Measurements from ENCODE around the gene TNNI2. TPM values are rescaled to one million over a fixed set of nuclear protein-coding genes. Genes with fewer than 3 reads are reported as not detected.

The TNNI2 gene
- total and polyA plus RNA-seq, 2 donors (not counting 3 experiments of a cell fraction or from before 2014, with no cell fraction given) = not detected

- dilution Hi-C loops (cut with MboI; ENCODE audit: extremely low pct_ligation_motif_present, low sequenced_read_pairs) = no loop called here
- no TSS peak for BruUV-seq (replicated peaks)
- CTCF ChIA-PET = interaction anchor here (2.2 kb wide), 1 partner anchor 8 kb away, joined by 15 read pairs; no protein-coding TSS in a partner anchor
- no peak for DNase-seq (ENCODE audit: low read depth, low spot score)
- no peaks in the 10 kb centered on the region for H3K9me1 ChIP-seq (replicated peaks; ENCODE audit: control insufficient read depth, extremely low read depth, insufficient read depth, low read length)
- no peak overlapping the region for H3K27ac ChIP-seq (ENCODE audit: insufficient read depth, low read depth, low read length)
- H3K9me3 ChIP-seq (replicated peaks; ENCODE audit: control insufficient read depth, insufficient read depth, low read length) = no peaks in the 10 kb centered on the region
- H3K9ac ChIP-seq (replicated peaks; ENCODE audit: extremely low read depth, insufficient read depth, low read length) = no peak overlapping the region
- no peaks in the 10 kb centered on the region for H3K27me3 ChIP-seq (ENCODE audit: control insufficient read depth in 2 of 2, insufficient read depth in 2 of 2, low read length in 2 of 2)
- H3K4me1 ChIP-seq (ENCODE audit: control insufficient read depth, extremely low read depth, insufficient read depth, low read length) = no peaks in the 10 kb centered on the region
- POLR2A ChIA-PET = no interaction called here
- H3K4me2 ChIP-seq (ENCODE audit: insufficient read depth, low read length) = no peak overlapping the region
- TF ChIP-seq GATA2 (IDR thresholded peaks at IDR 0.05; ENCODE audit: insufficient read depth, insufficient read length, low read depth, low read length) = no peak
- H3K4me3 ChIP-seq (replicated peaks in 1 of 3; ENCODE audit: insufficient read depth in 1 of 3, low read depth in 1 of 3, low read length in 3 of 3) = no peak overlapping the region
- no peaks in the 10 kb centered on the region for H3K79me2 ChIP-seq (ENCODE audit: control insufficient read depth, insufficient read depth, low read length)
- intact Hi-C loops (cut with micrococcal nuclease) = no loop called here
- FAIRE-seq = no peak
- no peaks in the 10 kb centered on the region for H4K20me1 ChIP-seq (replicated peaks; ENCODE audit: control insufficient read depth, extremely low read depth, insufficient read depth, low read length)
- H2AFZ ChIP-seq (ENCODE audit: low read depth, low read length) = no peak overlapping the region
- no peaks in the 10 kb centered on the region for H3K36me3 ChIP-seq (ENCODE audit: control insufficient read depth in 2 of 2, extremely low read depth in 1 of 2, insufficient read depth in 2 of 2, low read length in 2 of 2)
Observed at GRCh38 chr11:1889941-1890855, 51.4 kb downstream of the TNNI2 start.

Small RNAs within 50 kb of the gene (microRNA-seq; reads per million reads assigned to microRNA genes)
- gene MIR4298 (ENCODE audit: borderline number of aligned reads, borderline replicate concordance) = not detected
- gene MIR7847 (ENCODE audit: borderline number of aligned reads, borderline replicate concordance) = not detected

Small RNAs within 50 kb of the gene (small RNA-seq; reads per million reads assigned to genes)
- gene AC051649.1 (ENCODE audit: insufficient read depth, insufficient read length, low read depth, low replicate concordance) (not detected), gene MIR4298 (ENCODE audit: insufficient read depth, insufficient read length, low read depth, low replicate concordance) (not detected)

Other genes with a start within 250 kb of the TNNI2 start
- gene KRTAP5-2, start 240.7 kb upstream of the TNNI2 start, total RNA-seq = not detected in 2 replicates
- gene KRTAP5-2, start 240.7 kb upstream of the TNNI2 start, polyA plus RNA-seq = not detected in 2 replicates
- gene KRTAP5-3, start 230.5 kb upstream of the TNNI2 start, total RNA-seq = not detected in 2 replicates
- not detected in 2 replicates for gene KRTAP5-3, start 230.5 kb upstream of the TNNI2 start, polyA plus RNA-seq
- gene KRTAP5-4, start 216.8 kb upstream of the TNNI2 start, total RNA-seq = not detected in 2 replicates
- not detected in 2 replicates for gene KRTAP5-4, start 216.8 kb upstream of the TNNI2 start, polyA plus RNA-seq
- gene KRTAP5-5, start 209.2 kb upstream of the TNNI2 start, total RNA-seq = not detected in 2 replicates
- gene KRTAP5-5, start 209.2 kb upstream of the TNNI2 start, polyA plus RNA-seq = not detected in 2 replicates
- gene KRTAP5-6, start 141.8 kb upstream of the TNNI2 start, total RNA-seq = not detected in 2 replicates
- gene KRTAP5-6, start 141.8 kb upstream of the TNNI2 start, polyA plus RNA-seq = not detected in 2 replicates
- gene IFITM10, start 88.4 kb upstream of the TNNI2 start, total RNA-seq = 0.62 and 0.66 TPM in 2 replicates
- gene IFITM10, start 88.4 kb upstream of the TNNI2 start, polyA plus RNA-seq = 0.04 and 0.08 TPM in 2 replicates
- 197 and 215 TPM in 2 replicates for gene CTSD, start 75.1 kb upstream of the TNNI2 start, total RNA-seq
- 248 and 344 TPM in 2 replicates for gene CTSD, start 75.1 kb upstream of the TNNI2 start, polyA plus RNA-seq
- gene SYT8, start 4.0 kb upstream of the TNNI2 start, total RNA-seq = not detected in 2 replicates
- not detected in 2 replicates for gene SYT8, start 4.0 kb upstream of the TNNI2 start, polyA plus RNA-seq
- gene LSP1, start 14.1 kb downstream of the TNNI2 start, total RNA-seq = not detected in 2 replicates
- gene LSP1, start 14.1 kb downstream of the TNNI2 start, polyA plus RNA-seq = not detected in 2 replicates
- gene PRR33, start 52.9 kb downstream of the TNNI2 start, total RNA-seq = not detected in 2 replicates
- gene PRR33, start 52.9 kb downstream of the TNNI2 start, polyA plus RNA-seq = not detected in 2 replicates
- not detected in 2 replicates for gene TNNT3, start 80.7 kb downstream of the TNNI2 start, total RNA-seq
- not detected in 2 replicates for gene TNNT3, start 80.7 kb downstream of the TNNI2 start, polyA plus RNA-seq
- gene MRPL23, start 108.4 kb downstream of the TNNI2 start, total RNA-seq = 72.7 and 81.6 TPM in 2 replicates
- 206 and 222 TPM in 2 replicates for gene MRPL23, start 108.4 kb downstream of the TNNI2 start, polyA plus RNA-seq
- gene H19, start 158.9 kb downstream of the TNNI2 start, total RNA-seq = 0.37 and 3.2 TPM in 2 replicates
- 0.21 and 0.68 TPM in 2 replicates for gene H19, start 158.9 kb downstream of the TNNI2 start, polyA plus RNA-seq